GM18909 (cell line): ENCODE data around the gene LDHAL6B.

Experiments used
- ATAC-seq: cut with Tn5 transposase; IDR thresholded peaks from one replicate; pipeline ENCODE4 v1.9.1; 2021; ENCODE audit warnings: mild to moderate bottlenecking; ENCODE audit not compliant: unreplicated experiment, poor library complexity

Gene LDHAL6B

DNA sequence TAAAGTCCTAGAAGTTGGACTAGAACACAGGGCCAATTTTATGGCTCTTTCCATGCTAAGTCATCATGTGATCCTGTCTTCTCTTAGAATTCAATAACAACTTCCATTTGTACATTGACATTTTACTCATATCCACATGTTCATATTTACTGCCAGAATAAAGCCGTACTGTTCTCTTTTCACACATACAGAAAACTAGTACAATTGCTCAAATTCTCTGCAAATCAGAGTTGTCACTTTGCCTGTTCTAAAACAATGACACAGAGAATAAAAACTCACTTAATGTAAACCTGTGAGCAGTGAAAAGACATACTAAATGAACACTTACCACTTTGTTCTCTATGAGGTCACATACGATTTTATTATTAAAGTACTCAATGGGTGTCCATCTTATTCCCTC is 3.5 kb downstream of the LDHAL6B start:
- ATAC-seq, result no peak

DNA sequence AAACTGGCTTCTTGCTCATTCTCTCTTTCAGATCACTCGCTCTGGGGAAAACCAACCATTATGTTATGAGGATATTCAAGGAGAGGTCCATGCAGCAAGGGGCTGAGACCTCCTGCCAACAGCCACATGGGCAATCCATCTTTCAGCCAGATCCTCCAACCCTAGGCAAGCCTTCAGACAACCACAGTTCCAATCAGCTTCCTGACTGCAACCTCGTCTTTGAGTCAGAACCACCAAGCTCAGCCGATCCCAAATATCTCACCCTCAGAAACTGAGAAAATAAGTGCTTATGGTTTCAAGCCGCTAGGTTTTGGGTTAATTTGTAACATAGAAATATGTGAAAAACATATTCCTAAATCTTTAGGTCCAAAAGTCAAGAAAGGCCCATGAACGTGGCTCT is 10.3 kb downstream of the LDHAL6B start:
- no peak for ATAC-seq

DNA sequence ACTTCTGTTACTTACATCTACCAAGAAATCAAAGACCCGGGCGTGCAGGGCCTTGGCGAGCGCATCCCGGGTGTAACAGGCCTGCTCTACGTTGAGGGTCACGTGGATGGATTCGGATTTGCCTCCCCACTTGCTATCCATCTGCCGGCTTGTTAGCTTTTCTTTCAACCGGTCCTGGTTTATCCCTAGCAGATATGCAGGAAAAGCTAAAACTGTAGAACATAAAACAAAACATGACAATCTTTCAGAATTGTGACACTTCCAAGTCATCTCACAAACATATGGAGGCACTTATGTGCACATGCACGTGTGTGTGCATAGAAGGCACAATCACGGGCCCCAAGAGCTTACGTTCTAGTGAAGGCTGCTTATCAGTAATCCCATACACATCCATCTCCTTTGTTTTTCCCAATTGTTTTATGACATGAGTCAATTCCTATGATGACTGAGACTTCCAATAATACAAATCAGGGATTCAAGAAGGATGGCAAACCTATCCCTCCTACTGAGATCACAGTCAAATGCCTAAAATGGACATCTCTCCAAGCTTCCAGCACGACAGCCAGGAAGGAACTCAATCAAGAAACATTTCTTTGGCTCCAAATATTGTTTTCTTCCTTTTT is 11.3 kb downstream of the LDHAL6B start:
- ATAC-seq, result no peak

DNA sequence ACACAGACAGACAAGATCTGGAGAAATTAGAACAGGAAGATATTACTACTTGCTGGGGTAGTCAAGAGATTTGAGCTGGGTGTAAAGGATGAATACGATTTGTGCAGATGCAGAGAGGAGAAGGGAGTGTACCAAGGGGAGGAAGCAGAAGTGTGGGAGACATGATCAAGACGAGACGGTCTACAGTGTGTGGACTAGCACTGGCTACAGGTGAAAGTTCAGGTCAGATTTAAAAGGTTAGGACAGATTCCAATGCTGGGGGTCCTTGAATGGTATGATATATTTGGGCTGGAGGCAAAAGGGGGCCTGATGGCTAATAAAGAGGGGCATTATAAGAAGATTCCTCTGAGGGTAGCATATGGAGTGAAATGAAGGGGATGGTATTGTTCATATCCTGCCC is 12.1 kb downstream of the LDHAL6B start:
- no peak for ATAC-seq

DNA sequence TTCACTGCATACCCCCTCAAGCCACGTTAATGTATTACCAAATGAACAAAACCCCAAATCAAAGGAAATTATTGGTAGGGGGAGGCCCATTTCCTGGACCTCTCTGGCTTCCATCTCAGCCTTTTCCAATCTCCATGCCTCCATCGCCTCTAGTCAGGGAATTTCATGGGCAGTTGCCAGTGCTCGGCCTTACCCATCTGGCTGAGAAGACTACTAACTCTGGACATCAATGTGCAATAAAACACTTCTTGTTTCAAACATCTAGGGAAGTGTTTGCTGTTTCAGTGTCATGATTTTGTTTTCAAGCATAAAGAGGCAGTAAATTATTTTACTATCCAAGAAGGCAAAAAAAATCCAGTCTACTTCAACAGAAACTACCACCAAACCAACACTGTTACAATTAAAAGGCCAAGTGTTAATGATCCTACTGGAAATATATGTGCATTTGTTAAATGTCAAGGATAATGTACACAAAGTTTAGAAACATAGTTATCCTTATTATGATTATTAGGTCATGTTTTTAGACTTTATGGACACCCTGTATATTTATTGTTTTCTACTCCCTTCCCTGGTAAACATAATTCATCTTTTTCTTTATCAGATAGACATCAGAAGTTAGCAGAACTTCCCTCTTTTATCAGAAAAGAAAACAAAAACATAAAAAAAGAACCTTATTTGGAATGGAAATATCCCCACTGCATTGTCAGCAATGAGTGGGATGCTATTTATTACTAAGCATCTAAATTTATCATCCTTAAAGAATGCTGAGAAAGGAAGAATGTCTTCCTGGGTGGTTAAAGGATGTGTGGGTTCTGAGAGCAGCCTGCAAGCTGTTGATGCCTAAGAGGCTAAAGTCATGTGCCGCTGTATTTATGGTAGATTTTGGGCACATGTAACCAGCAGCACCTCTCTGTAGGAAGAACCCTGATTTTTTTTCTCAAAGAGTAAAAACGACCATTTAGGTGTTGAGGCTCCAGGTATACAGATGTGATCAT is 15.2 kb downstream of the LDHAL6B start:
- ATAC-seq, result no peak

DNA sequence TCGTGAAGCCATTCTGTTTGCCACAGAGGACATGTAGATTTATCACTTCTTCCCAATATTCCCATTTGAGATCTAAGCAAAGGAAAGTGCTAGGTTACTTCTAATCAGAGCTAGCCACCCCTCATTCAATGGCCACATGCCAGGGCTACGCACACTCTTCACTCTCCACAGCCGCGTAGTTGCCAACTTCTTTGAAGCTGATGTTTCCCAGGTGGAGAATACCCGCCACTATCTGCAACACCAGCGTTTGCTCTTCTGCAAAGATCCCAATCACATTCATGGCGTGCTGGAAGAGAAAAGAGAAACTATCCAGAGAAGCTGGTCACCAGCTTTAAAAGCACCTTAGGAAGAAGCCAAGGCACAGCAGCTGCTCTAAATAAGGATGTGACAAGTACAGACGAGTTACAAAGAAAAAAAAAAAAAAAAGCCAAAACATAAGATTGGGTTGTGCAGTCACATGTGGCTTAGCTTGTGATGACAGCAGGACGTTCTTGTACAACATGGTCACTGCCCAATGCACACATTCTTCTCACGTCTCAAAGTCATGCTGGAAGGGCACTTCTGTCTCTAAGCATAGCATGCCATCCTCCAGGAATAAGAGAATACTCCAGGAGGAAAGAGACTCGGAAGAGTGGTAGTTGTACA is 16.4 kb downstream of the LDHAL6B start:
- no peak for ATAC-seq

DNA sequence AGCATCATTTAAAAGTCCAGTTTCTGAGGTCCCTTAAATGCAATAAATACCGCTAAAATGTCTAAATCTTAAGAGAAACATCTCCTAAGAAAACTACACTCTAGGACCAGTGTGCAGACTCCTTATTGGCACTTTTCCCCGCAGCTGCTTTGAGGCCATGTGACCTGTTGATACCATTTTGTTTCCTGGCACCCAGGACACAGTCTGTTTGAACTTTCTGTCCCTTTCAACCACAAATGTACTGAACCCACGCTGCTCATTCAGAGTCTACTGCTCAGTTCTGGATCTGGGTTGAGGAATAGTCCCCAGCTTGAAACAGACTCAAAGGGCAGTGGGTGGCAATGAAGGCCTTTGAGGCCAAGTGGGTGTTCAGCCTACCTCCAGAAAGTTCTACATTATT is 17.1 kb downstream of the LDHAL6B start:
- no peak for ATAC-seq

DNA sequence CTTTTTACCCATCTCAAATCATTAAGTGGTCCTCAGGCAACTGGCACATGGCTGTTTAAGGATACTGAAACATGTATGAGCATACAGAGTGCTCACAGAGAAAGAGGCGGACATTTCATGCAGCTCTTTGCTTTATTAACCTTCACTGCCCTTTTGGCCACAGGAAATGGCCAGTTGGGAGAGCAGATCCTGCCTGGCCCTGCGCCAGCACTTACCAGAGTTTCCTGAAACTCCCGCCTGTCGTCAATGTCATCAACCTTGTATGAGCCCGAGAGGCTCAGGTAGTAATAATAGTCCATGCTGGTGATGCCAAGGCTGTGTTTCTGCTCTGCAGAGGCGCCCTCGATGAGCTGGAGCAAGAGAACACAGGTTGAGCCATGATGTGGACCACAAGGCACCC is 17.8 kb downstream of the LDHAL6B start:
- no peak for ATAC-seq

DNA sequence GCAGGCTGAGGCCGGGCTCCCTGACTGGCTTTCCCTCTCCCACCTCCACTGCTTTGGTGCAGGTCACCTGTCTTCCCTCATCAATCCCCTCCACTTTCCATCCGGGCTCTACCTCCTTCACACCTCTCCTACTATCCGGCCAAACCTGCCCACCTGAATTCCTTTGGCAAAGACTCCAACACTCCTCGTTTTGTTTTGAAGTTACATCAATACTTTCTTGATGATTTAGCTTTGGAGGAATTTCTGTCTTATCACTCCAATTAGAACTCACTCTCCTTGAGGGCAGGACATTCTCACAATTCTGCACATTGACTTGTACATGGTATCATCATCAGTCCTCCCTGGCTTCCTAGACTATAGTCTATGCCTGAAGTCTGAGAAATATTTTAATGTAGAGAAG is 20.4 kb downstream of the LDHAL6B start:
- ATAC-seq, result no peak

DNA sequence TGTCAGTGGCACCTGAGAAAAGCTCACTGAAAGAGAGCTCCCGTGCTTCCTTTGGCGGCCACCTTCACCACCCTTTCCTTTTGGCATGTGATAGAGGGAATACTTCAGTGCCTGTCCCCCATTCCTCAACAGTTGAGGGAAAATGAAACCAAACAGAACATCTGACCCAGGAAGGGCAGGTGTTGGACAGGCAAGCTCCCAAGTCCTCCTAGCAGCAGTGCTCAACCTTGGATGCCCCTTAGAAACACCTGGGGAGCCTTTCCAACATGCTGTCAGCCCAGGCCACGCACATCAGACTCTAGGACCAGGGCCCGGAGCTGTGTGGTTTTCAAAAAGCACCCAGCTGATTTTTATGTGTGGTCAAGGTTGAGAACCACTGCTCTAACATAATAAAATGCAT is 22.4 kb downstream of the LDHAL6B start:
- ATAC-seq, result no peak

DNA sequence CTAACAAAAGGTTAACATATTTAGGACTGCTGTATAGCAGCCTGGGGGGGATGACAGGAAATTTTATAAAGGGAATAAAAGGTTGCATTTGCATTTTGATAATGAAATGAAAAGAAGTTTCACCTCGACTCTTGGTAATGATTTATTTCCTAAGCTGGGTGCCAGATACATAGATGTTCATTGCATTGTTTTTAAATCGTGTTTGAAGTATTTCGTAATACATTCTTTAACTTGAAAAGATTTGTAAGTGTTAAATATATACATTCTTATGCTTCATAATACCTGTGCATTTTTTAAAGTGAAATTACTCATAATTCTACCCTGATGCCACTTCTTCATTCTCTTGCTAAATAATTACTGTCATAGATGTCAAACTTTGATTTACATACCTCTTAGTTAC is 22.8 kb downstream of the LDHAL6B start:
- ATAC-seq, result no peak

DNA sequence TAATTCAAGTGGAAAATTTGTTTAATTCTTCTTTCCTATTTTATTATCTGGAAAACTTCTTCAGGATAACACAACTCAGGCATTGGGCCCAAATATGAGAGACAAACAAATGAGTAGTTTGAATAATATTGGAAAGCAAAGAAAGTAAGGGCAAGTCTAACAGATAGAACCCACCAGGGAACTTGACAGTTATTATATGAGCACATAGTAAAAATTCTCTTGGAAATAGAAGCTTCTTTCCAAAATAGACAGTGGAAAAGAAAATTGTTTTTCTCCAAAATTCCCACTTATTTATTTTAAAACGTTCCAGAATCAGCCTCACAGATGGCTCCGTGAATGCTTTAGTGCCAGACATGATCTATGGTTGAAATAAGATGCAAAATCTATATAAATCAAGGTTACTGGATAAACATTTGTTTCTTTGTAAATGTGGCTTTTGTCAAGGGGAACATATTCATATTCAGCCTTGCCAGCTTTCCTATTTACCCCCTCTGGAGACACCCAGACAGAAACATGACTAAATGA is 23.9 kb downstream of the LDHAL6B start:
- no peak for ATAC-seq

DNA sequence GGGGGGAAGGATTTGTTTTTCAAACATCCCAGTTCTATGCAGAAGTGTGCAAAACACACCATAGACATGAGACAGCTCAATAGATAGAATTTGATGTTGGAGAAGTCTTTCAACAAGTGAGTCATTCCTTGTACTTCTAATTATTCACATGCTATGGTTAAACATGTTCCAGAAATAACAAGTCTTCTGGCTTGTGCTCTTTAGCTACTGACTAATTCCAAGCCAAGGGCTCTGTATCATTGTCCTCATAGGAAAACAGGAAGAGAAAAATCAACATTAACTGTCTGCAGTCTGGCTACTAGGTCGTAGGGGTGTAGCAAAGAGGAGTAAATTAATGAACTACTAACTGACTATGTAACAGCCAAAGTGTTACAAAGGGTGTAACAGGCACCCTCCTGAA is 25.8 kb downstream of the LDHAL6B start:
- ATAC-seq, result no peak

DNA sequence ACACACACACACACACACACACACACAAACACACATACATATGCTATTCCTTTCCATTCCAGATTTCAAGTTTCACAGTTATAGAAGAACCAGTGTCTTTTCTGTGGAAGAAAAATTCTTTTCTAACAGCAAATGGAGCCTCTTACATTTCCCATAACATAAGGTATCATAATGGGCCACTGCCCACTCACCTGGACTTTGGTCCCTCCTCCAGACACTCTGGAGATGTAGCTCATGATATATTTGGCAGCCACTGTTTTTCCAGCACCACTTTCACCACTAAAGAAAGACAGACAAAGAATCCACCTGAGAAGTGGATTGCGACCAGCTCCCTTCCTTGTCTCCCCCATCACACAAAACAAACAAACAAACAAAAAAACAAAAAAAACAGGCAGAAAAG is 29.8 kb downstream of the LDHAL6B start:
- no peak for ATAC-seq

DNA sequence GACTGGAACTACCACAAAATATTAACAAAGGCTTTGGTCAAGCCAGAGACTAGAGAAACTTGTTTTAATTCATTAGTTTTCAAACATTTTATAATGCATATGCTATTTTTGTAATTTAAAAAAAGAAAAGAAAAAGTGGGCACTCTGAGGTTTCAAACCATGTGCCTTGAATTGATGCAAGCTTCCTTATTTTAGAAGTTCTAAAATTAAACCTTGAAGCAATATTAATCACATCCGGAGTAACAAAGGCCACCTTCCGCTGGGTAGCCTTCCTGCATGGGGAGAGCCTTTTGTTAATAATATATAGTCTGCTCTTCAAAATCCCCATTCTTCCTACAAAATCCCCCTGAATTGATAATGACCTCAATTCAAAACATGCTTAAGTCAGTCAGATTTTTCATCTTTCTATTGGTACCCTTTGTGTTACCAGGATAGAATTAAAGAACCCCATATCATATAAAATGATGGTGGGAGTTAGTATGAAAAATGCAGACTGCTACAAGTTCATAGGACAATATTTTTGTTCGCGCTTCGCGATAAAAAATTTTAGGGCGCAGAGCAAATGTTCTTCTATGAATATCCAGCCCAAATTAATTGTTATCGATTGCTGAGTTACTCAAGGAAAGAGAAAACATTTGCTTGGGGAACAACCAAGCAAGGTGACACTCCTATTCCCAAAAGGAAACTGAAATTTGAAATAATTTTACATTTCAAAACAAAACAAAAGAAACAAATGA is 30.6 kb downstream of the LDHAL6B start:
- ATAC-seq, result peak; percentile 67

DNA sequence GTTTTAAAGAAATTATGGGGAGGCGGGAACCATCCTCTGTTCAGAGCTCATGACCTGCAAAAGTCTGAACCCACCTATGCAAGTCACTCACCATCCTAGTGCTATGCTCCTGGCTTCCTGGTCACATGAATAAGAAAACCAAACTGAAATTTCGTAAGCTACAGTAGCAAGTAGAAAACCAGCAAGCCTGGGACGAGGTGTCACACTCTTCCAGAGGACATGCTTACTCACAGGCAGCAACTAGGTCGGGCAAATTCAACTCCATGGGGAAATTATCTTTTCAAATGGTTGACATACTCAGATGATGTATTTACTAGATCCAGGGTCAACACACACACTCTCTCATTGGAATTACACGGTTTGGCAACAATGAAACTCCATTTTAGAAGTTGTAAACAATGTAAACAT is 31.3 kb downstream of the LDHAL6B start:
- peak; percentile 58 for ATAC-seq

DNA sequence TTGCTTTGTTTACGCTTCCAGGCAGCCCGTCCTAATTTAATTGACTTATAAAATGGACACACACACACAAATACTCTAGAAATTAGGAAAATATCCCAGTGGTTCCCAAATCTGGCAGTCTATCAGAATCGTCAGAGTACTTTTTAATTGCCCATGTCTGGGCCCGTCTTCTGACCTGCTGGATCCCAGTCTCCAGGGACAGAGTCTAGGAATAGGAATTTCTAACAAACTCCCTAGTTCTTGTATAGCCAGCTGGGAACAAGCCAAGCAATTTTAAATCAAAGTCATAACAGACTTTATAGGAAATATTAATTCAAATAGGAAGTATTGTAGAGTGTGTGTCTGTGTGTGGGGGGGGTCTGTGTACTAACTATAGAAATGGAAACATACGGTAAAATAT is 33.4 kb downstream of the LDHAL6B start:
- ATAC-seq, result no peak

DNA sequence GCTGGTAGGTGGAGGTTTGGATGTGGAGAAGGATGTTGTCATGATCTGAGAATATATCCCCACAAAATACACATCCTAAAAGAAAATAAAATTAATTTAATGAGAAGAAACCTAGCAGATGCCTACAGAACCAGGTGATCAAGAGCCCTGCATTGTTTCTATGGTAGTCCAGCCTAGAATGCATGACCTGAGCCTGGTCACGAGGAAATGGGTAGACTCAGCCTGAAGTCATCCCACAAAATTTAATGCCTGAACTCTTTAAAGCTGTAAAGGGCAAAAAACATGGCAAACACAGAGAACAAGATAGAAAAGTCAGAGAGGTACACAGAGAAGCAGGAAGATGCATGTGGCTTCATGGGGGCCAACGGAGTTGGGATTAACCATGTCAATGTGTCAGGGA is 36.0 kb downstream of the LDHAL6B start:
- no peak for ATAC-seq

DNA sequence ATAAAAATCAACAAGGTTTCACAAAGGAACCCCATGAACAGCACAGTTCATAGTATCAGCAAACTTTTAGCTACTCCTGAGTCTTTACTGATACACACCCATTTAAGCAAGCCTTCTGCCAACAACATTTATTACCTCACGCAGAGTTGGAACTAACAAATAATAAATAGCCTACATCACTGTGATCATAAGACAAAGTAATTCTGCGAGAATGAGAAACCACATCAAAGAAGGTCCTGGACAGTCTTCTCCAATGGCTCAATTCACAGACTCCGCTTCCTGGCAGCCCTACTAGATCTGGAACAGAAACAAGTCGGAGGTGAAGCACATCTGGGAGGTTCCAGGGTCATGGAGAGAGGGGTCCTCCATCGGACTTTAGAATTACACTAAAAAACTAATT is 37.0 kb downstream of the LDHAL6B start:
- no peak for ATAC-seq

DNA sequence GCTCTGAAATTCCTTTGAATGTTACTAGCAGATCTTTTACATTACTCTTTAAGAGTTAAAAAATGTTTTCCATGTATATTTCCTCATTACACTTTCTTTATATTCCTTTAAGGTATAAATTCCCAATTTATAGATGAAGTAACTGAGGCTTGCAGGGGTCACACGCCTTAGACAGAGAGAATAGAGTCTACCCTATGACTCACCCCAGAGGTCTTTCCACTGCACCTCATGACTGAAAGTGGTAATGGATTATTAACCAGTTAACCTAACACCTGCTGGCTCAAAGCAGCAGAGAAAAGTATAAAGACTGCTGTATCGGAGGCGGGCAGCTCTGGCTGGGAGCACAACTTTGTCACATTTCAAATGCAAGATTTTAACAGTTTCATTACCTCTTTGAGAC is 37.7 kb downstream of the LDHAL6B start:
- peak; percentile 90 for ATAC-seq
